ENCODE results near the gene NTMT1.

Gene NTMT1

GRCh38 chr9:129637673-129638439 is 11.9 kb downstream of the NTMT1 start:
- DNase-seq: no peak

GRCh38 chr9:129639034-129639630 is 13.2 kb downstream of the NTMT1 start:
- DNase-seq: no peak

- no peak for DNase-seq
These were observed 13.8 kb downstream of the NTMT1 start for GRCh38 chr9:129639756-129640085.

- DNase-seq: no peak
These were observed 14.3 kb downstream of the NTMT1 start for GRCh38 chr9:129640086-129640870.

- no peak for DNase-seq
These were observed 15.1 kb downstream of the NTMT1 start for GRCh38 chr9:129640871-129641749.

GRCh38 chr9:129641750-129642585 is 16.0 kb downstream of the NTMT1 start, which contains the start of gene ASB6:
Gene ASB6, minus strand, starts transcription at chr9:129642151. Its CDS starts 152 bp downstream, at chr9:129641999.
- DNase-seq: peak; percentile 92

GRCh38 chr9:129643706-129644105 is 17.7 kb downstream of the NTMT1 start:
- no peak for DNase-seq

- no peak for DNase-seq
These were observed 18.4 kb downstream of the NTMT1 start for GRCh38 chr9:129644365-129644764.

- DNase-seq: no peak
These were observed 18.9 kb downstream of the NTMT1 start for GRCh38 chr9:129644902-129645301.

GRCh38 chr9:129646252-129646651 is 20.3 kb downstream of the NTMT1 start:
- no peak for DNase-seq

- no peak for DNase-seq
These were observed 20.7 kb downstream of the NTMT1 start for GRCh38 chr9:129646654-129647053.

GRCh38 chr9:129647635-129648034 is 21.7 kb downstream of the NTMT1 start:
- DNase-seq: no peak

- DNase-seq: no peak
These were observed 22.3 kb downstream of the NTMT1 start for GRCh38 chr9:129648092-129648763.

GRCh38 chr9:129648764-129649115 is 22.8 kb downstream of the NTMT1 start:
- DNase-seq: no peak

GRCh38 chr9:129649726-129650679 is 24.0 kb downstream of the NTMT1 start:
- no peak for DNase-seq

GRCh38 chr9:129650680-129651235 is 24.8 kb downstream of the NTMT1 start:
- DNase-seq: no peak

- no peak for DNase-seq
These were observed 28.0 kb downstream of the NTMT1 start for GRCh38 chr9:129653823-129654553.

- DNase-seq: no peak
These were observed 28.6 kb downstream of the NTMT1 start for GRCh38 chr9:129654554-129655040.

GRCh38 chr9:129655154-129655553 is 29.2 kb downstream of the NTMT1 start:
- no peak for DNase-seq
